Tibial nerve (tissue), 4 donors: ENCODE measurements around the gene ICA1L. TPM values are rescaled to one million over a fixed set of nuclear protein-coding genes. Genes with fewer than 3 reads are reported as not detected.

ENCODE experiments used
- DNase-seq, 2 donors: peaks; one replicate each; pipeline ENCODE4 v3.0.0-alpha.2; 2019; ENCODE audit warnings: low spot score in 2 of 2
- H3K27ac ChIP-seq, 4 donors: fragments of 200-600 bp; sonication (generic) in 3 of 4; one replicate each; pipeline ENCODE4 v1.5.1; 2017 to 2019; ENCODE audit warnings: mild to moderate bottlenecking in 1 of 4
- H3K27me3 ChIP-seq, 2 donors: fragments of 200-600 bp; sonication (generic) in 1 of 2; one replicate each; pipeline versions ENCODE4 v1.5.1 to v1.6.0; 2017 to 2019
- H3K36me3 ChIP-seq, 3 donors: fragments of 200-600 bp; sonication (generic); one replicate each; pipeline ENCODE4 v1.5.1; 2018 to 2019
- H3K4me1 ChIP-seq, 4 donors: fragments of 200-600 bp; sonication (generic) in 3 of 4; one replicate each; pipeline ENCODE4 v1.5.1; 2017 to 2019
- H3K4me3 ChIP-seq, 4 donors: fragments of 200-600 bp; sonication (generic) in 3 of 4; one replicate each; pipeline ENCODE4 v1.5.1; 2017 to 2019; ENCODE audit warnings: mild to moderate bottlenecking in 1 of 4, moderate library complexity in 1 of 4
- H3K9me3 ChIP-seq, 4 donors: fragments of 200-600 bp; sonication (generic) in 3 of 4; one replicate each; pipeline ENCODE4 v1.5.1; 2017 to 2019
- EP300 ChIP-seq, 2 donors: sonication (generic); formaldehyde crosslinking; IDR thresholded peaks; one replicate each; pipeline ENCODE4 v1.6.1; 2017; ENCODE audit warnings: antibody characterized with exemption in 2 of 2, mild to moderate bottlenecking in 1 of 2
- POLR2A ChIP-seq, 2 donors: fragments of 450-650 bp; IDR thresholded peaks; one replicate each; pipeline ENCODE4 v1.6.1; 2017; ENCODE audit warnings: antibody characterized with exemption in 2 of 2, mild to moderate bottlenecking in 2 of 2, moderate library complexity in 2 of 2
- WGBS, 2 donors: methylation state at CpG; one replicate each; pipeline ENCODE4 v1.1.5; 2018; 5-methylcytosine and 5-hydroxymethylcytosine counted together
- total RNA-seq, 4 donors: library from RNA; depleted of rRNA; stranded (reverse); fragments of >200 nt; gene quantifications; one replicate each; pipeline ENCODE4 v1.1.0, GENCODE V29; 2016
- TF ChIP-seq, protein P1 (sequence below), 5 experiments: fragments of 200-600 bp in 3 of 5; fragments of 450-650 bp in 2 of 5; sonication (generic) in 3 of 5; IDR thresholded peaks; one replicate each; pipeline ENCODE4 v1.5.1; 2016 to 2019; ENCODE audit warnings: antibody characterized with exemption in 5 of 5, mild to moderate bottlenecking in 3 of 5, moderate library complexity in 2 of 5

The ICA1L gene
- total RNA-seq, 4 donors from 2014 or later: 12.3 to 70.2 (median 32.7) TPM

DNA sequence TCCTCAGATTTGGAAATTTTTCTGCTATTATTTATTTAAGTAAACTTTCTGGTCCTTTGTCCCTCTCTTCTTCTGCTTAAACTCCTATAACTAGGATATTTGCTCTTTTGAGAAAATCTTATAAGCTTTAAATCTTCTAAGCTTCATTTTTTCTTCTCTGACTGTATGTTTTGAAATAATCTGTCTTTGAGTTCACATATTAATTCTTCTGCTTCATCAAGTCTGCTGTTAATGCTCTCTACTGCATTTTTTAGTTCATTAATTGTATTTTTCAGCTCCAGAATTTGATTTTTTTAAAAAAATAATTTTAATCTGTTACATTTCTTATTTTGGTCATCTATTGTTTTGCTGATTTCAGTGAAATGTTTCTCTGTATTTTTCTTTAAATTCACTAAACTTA lies 28.9 kb downstream of the ICA1L start:
- H3K27ac ChIP-seq: no peak overlapping the region
- H3K27me3 ChIP-seq: no peaks in the 10 kb centered on the region
- no peaks in the 10 kb centered on the region for H3K4me1 ChIP-seq
- DNase-seq: no peak
- H3K4me3 ChIP-seq: no peak overlapping the region
- peaks cover 0 to 23% (median 2%) of the 10 kb centered on the region in 4 donors for H3K9me3 ChIP-seq
- TF ChIP-seq, protein P1, sequence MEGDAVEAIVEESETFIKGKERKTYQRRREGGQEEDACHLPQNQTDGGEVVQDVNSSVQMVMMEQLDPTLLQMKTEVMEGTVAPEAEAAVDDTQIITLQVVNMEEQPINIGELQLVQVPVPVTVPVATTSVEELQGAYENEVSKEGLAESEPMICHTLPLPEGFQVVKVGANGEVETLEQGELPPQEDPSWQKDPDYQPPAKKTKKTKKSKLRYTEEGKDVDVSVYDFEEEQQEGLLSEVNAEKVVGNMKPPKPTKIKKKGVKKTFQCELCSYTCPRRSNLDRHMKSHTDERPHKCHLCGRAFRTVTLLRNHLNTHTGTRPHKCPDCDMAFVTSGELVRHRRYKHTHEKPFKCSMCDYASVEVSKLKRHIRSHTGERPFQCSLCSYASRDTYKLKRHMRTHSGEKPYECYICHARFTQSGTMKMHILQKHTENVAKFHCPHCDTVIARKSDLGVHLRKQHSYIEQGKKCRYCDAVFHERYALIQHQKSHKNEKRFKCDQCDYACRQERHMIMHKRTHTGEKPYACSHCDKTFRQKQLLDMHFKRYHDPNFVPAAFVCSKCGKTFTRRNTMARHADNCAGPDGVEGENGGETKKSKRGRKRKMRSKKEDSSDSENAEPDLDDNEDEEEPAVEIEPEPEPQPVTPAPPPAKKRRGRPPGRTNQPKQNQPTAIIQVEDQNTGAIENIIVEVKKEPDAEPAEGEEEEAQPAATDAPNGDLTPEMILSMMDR (IDR thresholded peaks at IDR 0.05): no peak
- TF ChIP-seq POLR2A (IDR thresholded peaks at IDR 0.05): no peak
- no peak for TF ChIP-seq EP300 (IDR thresholded peaks at IDR 0.05)
- H3K36me3 ChIP-seq: peaks cover 0 to 9% (median 0%) of the 10 kb centered on the region in 3 donors

DNA sequence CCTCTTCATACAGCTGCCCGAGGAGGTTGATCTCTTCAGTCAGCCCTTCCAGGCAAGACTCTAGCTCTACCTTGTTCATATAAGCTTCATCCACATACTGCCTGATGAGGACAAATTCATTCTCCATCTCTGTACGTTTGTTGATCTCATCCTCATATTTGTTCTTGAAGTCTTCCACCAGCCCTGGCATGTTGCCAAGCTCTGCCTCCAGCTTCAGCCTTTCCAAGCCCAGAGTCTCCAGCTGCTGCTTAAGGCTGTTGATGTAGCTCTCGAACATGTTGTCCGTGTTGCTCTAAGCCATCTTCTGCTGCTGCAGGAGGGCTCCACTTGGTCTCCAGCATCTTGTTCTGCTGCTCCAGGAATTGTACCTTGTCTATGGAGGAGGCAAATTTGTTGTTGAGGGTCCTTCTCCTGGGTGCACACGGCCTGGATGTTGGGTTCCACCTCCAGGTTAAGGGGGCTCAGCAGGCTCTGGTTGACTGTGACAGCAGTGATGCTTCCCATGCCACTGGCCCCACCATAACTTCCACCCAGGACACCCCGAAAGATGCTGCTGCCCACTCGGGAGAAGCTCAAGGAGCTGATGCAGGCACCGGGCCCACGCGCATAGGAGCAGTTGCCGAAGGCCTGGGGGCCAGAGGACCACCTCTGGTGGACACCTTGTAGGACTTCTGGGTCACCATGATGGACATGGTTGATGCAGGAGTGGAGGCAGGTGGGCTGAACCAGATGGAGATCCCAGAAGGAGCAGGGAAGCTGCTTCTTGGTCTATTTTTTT lies 30.3 kb downstream of the ICA1L start:
- WGBS, 2 donors: 85 to 92% methylated on average over 11 of the region's 11 CpGs
- no peaks in the 10 kb centered on the region for H3K4me1 ChIP-seq

DNA sequence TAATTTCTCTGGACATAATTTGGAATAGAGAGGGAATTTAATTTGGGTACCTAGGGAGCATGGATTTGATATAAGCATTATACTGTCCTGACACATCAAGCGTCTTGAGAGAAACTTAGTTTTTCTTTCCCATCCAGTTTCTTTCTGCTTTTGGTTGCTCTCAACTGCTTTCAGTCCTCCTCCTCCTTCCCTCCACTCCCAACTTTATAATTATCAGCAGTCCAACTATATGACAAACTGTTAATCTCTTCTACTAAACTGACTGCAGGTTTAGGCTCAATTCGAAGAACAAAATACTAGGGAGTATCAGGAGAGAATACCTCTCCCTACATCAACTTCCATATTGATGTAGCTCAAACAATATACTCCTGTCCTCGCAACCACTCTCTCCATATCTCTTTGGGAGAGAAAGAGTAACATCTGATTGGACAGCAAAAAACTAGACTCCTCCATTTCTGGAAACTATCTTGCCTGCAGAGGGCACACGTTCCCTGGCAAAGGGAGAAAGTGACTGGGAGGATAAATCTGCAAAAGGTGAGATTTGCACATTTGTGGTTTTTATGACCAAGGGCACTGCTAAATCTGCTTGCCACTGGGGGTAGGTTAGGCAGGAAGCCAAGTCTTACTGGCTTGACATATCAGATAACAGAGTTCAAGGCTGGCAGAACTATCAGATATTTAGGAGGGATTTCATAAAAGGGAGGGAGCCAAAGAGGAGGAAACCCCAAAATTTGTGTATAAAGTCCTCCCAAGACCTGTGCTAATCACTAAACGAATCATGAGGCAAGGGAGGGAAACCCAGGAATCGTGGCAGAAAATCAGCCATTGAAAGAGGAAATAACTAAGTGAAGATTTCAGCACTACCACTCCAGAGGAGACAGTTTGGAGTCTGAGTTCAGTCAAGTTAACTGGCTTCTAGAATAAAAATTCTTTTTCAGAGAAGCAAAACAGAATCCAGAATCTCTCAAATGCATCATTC lies 40.0 kb downstream of the ICA1L start:
- Histone ChIP-seq H3K27ac (no peak overlapping the region), H3K27me3 (no peaks in the 10 kb centered on the region), H3K4me1 (no peaks in the 10 kb centered on the region), H3K9me3 (no peaks in the 10 kb centered on the region), H3K36me3 (no peaks in the 10 kb centered on the region), H3K4me3 (no peak overlapping the region)
- DNase-seq: peak in 1 of 2 donors; percentile 53
- TF ChIP-seq, protein P1 (IDR thresholded peaks at IDR 0.05): peak; percentile 17 to 43 (median 31)
- TF ChIP-seq POLR2A (IDR thresholded peaks at IDR 0.05): no peak
- 41 to 45% methylated on average over 6 of the region's 6 CpGs for WGBS, 2 donors

More for the DNA sequence above, 30.3 kb downstream of the ICA1L start:
- Histone ChIP-seq H3K27me3 (no peaks in the 10 kb centered on the region), H3K4me3 (no peak overlapping the region), H3K9me3 (peaks cover 0 to 23% (median 2%) of the 10 kb centered on the region in 4 donors), H3K36me3 (peaks cover 0 to 9% (median 0%) of the 10 kb centered on the region in 3 donors), H3K27ac (no peak overlapping the region)
- no peak for TF ChIP-seq POLR2A (IDR thresholded peaks at IDR 0.05)
- no peak for DNase-seq

DNA sequence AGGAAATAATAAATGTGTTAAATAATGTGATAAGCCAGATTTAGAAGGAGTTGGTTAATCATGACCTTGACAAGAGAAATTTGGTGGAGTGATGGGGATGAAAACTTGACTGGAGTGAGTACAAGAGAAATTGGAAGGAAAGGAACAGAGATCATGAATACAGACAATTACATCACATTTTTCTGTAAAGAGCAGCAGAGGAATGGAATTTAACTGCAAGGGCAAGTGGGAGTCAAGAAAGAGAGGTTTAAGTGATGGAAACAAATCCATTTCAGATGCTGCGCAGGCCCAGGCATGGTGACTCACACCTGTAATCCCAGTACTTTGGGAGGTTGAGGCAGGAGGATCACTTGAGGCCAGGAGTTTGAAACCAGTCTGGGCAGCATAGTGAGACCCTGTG lies 46.7 kb downstream of the ICA1L start:
- Histone ChIP-seq H3K9me3 (no peaks in the 10 kb centered on the region), H3K36me3 (no peaks in the 10 kb centered on the region), H3K27ac (no peak overlapping the region), H3K4me1 (no peaks in the 10 kb centered on the region), H3K27me3 (no peaks in the 10 kb centered on the region), H3K4me3 (no peak overlapping the region)
- TF ChIP-seq EP300 (IDR thresholded peaks at IDR 0.05) (no peak), POLR2A (IDR thresholded peaks at IDR 0.05) (no peak)
- TF ChIP-seq, protein P1 (IDR thresholded peaks at IDR 0.05): no peak
- WGBS, 2 donors: 92 to 96% methylated on average over 1 of the region's 1 CpG
- no peak for DNase-seq

DNA sequence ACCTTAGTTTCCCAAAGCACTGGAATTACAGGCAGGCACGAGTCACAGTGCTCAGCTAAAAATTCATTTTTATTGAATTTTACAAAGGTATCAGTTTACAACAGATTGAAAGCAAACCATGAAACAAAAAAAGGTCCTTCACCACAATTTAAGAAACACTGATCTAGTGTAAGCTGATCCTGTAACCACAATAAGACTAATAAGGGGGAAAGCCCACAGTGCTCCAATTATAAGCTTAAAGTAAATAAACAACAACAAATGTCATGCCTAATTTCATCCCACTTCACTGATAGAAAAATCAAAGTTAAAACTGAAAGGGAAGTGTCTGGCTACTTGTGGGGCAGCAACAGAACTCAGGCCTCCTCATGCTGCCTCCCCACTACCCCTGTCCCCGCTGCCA lies 49.2 kb downstream of the ICA1L start:
- TF ChIP-seq, protein P1 (IDR thresholded peaks at IDR 0.05): no peak
- TF ChIP-seq POLR2A (IDR thresholded peaks at IDR 0.05) (no peak), EP300 (IDR thresholded peaks at IDR 0.05) (no peak)
- Histone ChIP-seq H3K9me3 (no peaks in the 10 kb centered on the region), H3K27me3 (no peaks in the 10 kb centered on the region), H3K27ac (no peak overlapping the region), H3K4me3 (no peak overlapping the region), H3K4me1 (peaks cover 0 to 1% (median under 1%) of the 10 kb centered on the region in 4 donors), H3K36me3 (peaks cover 0 to 4% (median 0%) of the 10 kb centered on the region in 3 donors)
- 94 to 100% methylated on average over 2 of the region's 2 CpGs for WGBS, 2 donors
- no peak for DNase-seq
